T-helper 17 cell (primary cell): Measurements from ENCODE around the gene TFEB. TPM values are rescaled to one million over a fixed set of nuclear protein-coding genes. Genes with fewer than 3 reads are reported as not detected.

ENCODE experiments used
- ATAC-seq: fragments of 150-1000 bp; cut with Tn5 transposase; 2 replicates; pipeline ENCODE4 v1.10.0; 2021; ENCODE audit warnings: mild to moderate bottlenecking, moderate library complexity
- DNase-seq, 3 donors: peaks; one replicate each; pipeline versions ENCODE4 v3.0.0 to v3.0.0-alpha.2; 2020 to 2021
- H3K9me3 ChIP-seq: one replicate; pipeline ENCODE4 v1.7.0; 2013; ENCODE audit warnings: low read length, mild to moderate bottlenecking; ENCODE audit not compliant: control insufficient read depth, poor library complexity, severe bottlenecking
- H3K27ac Mint-ChIP-seq: one replicate; pipeline ENCODE4 v1.8.0; 2022; ENCODE audit warnings: mild to moderate bottlenecking, moderate library complexity, mixed read lengths
- H3K27me3 Mint-ChIP-seq: one replicate; pipeline ENCODE4 v1.8.0; 2022; ENCODE audit warnings: mixed read lengths
- H3K36me3 Mint-ChIP-seq: one replicate; pipeline ENCODE4 v1.8.0; 2022; ENCODE audit warnings: low read depth, mixed read lengths
- H3K4me1 Mint-ChIP-seq: one replicate; pipeline ENCODE4 v1.8.0; 2022; ENCODE audit warnings: mild to moderate bottlenecking, mixed read lengths
- H3K4me3 Mint-ChIP-seq: one replicate; pipeline ENCODE4 v1.8.0; 2022; ENCODE audit warnings: mild to moderate bottlenecking, moderate library complexity, mixed read lengths
- total RNA-seq, 4 donors: library from RNA in 2 of 4; stranded (reverse) in 2 of 4; gene quantifications; one replicate each; pipeline ENCODE4 v1.2.3 and lab custom pipeline; 2022 to 2026

The TFEB gene
- total RNA-seq, 2 donors from 2014 or later, result 17.6 to 18.9 TPM

DNA sequence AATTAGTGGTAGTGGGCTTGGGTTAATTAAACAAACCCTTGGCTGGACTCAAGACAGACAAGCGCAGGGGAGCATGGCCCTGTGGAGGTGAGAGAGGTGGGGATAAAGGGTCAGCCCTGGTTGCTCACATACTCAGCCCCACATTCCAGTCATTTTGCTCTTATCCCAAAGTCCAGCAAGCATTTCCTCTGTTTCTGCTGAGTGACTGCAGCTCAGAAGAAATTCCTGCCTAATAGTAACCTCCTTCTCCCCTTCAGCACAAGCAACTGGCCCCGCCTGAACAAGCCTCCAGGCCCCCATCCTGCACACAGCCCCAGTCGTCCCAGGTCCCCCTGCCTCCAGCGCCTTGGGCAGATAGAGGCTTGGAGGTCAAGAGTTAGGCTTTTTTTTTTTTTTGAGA, 3.6 kb upstream of the TFEB start:
- Mint-ChIP-seq H3K4me1 (peaks cover 6% of the 10 kb centered on the region), H3K4me3 (no peak overlapping the region), H3K27ac (no peak overlapping the region), H3K27me3 (no peaks in the 10 kb centered on the region), H3K36me3 (no peaks in the 10 kb centered on the region)
- no peaks in the 10 kb centered on the region for H3K9me3 ChIP-seq
- DNase-seq (no peak), ATAC-seq (no peak)

- ATAC-seq (no peak), DNase-seq (no peak)
- Mint-ChIP-seq H3K27ac (no peak overlapping the region), H3K4me3 (no peak overlapping the region), H3K36me3 (no peaks in the 10 kb centered on the region), H3K4me1 (peaks cover 13% of the 10 kb centered on the region), H3K27me3 (no peaks in the 10 kb centered on the region)
- H3K9me3 ChIP-seq, result no peaks in the 10 kb centered on the region
Measured at GRCh38 chr6:41737591-41738130, 2.3 kb upstream of the TFEB start.

DNA sequence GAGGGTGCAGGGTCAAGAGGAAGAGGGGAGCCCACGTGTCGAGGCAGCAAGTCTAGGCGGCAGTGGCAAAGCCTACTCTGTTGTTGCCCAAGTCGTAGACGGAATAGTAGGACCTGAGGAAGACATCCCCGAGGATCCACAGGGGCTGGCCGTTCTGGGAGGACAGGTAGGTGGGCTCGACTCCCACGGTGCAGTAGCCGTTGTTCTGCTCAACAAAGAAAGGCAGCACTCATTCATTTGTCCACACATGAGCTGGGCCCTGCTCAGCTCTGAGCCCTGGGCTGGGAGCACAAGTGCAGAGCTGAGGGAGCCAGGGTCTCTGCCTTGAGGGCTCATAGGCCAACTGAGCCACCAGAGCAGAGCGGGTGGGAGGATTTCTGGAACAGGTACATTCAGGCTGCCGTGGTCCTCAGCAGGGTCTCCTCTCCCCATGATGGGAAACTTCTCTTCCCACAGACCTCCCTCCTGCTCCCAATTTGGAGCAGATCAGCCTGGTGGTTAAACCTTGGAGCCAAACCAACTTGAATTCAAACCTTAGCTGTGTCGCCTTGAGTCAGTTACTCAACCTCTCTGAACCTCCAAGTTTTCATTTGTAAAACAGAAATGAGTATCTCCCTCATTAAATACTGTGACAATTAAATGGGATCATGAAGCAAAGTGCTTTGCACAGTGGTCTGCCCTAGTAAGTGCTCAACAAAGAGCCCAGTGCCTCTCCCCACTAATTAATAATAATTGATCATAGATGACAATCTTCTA, 1.6 kb upstream of the TFEB start:
- no peaks in the 10 kb centered on the region for H3K9me3 ChIP-seq
- ATAC-seq (no peak), DNase-seq (no peak)
- Mint-ChIP-seq H3K4me1 (peaks cover 18% of the 10 kb centered on the region), H3K36me3 (no peaks in the 10 kb centered on the region), H3K27ac (no peak overlapping the region), H3K27me3 (no peaks in the 10 kb centered on the region), H3K4me3 (no peak overlapping the region)

GRCh38 chr6:41736186-41736733, 852 bp upstream of the TFEB start:
- no peaks in the 10 kb centered on the region for H3K9me3 ChIP-seq
- no peak for DNase-seq
- ATAC-seq, result no peak
- no peaks in the 10 kb centered on the region for H3K36me3 Mint-ChIP-seq
- no peak overlapping the region for H3K27ac Mint-ChIP-seq
- peaks cover 16% of the 10 kb centered on the region for H3K4me1 Mint-ChIP-seq
- peak overlapping the region; percentile 87 for H3K4me3 Mint-ChIP-seq
- no peaks in the 10 kb centered on the region for H3K27me3 Mint-ChIP-seq

DNA sequence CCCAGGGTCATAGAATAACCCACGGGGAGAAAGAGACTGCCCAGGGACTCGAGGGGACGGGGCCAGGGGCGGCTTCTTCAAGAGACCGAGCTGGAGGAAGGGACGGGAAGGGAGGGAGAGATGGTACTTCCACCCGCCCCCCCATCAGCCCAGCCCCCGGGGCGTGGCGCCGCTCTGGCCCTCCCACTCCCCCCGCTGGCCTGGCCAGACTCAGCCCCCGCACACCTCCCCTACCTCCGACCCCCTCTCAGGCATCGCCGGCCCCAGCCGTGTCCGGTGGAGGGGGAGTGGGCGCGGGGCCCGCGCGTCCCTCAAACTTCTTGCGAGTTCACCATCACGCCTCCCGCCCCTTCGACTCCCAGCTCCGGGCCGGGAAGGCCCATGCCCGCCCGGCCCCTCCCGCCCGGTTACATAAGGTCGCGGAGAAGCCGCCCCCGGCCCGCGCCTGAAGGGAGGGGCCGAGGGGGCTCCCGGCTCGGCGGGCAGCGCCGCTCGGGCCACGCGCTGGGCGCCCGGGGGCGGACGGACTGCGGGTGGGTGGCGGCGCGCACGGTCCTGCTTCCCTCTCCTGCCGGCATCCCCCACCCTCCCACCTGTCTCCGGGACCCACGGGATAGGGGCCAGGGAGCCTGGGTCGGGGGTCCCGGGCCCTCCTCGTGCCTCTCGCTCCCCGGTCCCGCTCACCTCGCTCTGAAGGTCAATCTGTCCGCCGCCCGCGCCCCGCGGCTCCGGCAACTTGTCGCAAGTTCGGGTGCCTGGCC, 562 bp downstream of the TFEB start:
- DNase-seq (peak; percentile 35 to 67 (median 63)), ATAC-seq (peak; percentile 23)
- Mint-ChIP-seq H3K4me3 (peak overlapping the region; percentile 87), H3K27me3 (no peaks in the 10 kb centered on the region), H3K27ac (no peak overlapping the region), H3K4me1 (peaks cover 26% of the 10 kb centered on the region), H3K36me3 (no peaks in the 10 kb centered on the region)
- H3K9me3 ChIP-seq, result no peaks in the 10 kb centered on the region

GRCh38 chr6:41733707-41734665, 1.4 kb downstream of the TFEB start:
- ATAC-seq (peak; percentile 68), DNase-seq (peak; percentile 60 to 73 (median 70))
- H3K4me1 Mint-ChIP-seq, result peaks cover 27% of the 10 kb centered on the region
- no peaks in the 10 kb centered on the region for H3K27me3 Mint-ChIP-seq
- H3K4me3 Mint-ChIP-seq, result peak overlapping the region; percentile 87
- H3K9me3 ChIP-seq, result no peaks in the 10 kb centered on the region
- peak overlapping the region; percentile 92 for H3K27ac Mint-ChIP-seq
- no peaks in the 10 kb centered on the region for H3K36me3 Mint-ChIP-seq

GRCh38 chr6:41733360-41733706, 2.1 kb downstream of the TFEB start:
- peak overlapping the region; percentile 92 for H3K27ac Mint-ChIP-seq
- H3K27me3 Mint-ChIP-seq, result no peaks in the 10 kb centered on the region
- H3K4me1 Mint-ChIP-seq, result peaks cover 28% of the 10 kb centered on the region
- peak overlapping the region; percentile 87 for H3K4me3 Mint-ChIP-seq
- no peak for ATAC-seq
- DNase-seq, result no peak
- no peaks in the 10 kb centered on the region for H3K36me3 Mint-ChIP-seq
- H3K9me3 ChIP-seq, result no peaks in the 10 kb centered on the region

GRCh38 chr6:41732591-41733359, 2.6 kb downstream of the TFEB start:
- Mint-ChIP-seq H3K27ac (peak overlapping the region; percentile 92), H3K27me3 (no peaks in the 10 kb centered on the region), H3K4me1 (peaks cover 32% of the 10 kb centered on the region), H3K36me3 (no peaks in the 10 kb centered on the region), H3K4me3 (peak overlapping the region; percentile 87)
- no peaks in the 10 kb centered on the region for H3K9me3 ChIP-seq
- DNase-seq (peak; percentile 32 to 49 (median 36)), ATAC-seq (peak; percentile 66)

- no peak for DNase-seq
- Mint-ChIP-seq H3K4me1 (peaks cover 33% of the 10 kb centered on the region), H3K36me3 (no peaks in the 10 kb centered on the region), H3K27ac (peak overlapping the region; percentile 92), H3K4me3 (peak overlapping the region; percentile 87), H3K27me3 (no peaks in the 10 kb centered on the region)
- H3K9me3 ChIP-seq, result no peaks in the 10 kb centered on the region
- no peak for ATAC-seq
Measured at GRCh38 chr6:41732149-41732548, 3.3 kb downstream of the TFEB start.

DNA sequence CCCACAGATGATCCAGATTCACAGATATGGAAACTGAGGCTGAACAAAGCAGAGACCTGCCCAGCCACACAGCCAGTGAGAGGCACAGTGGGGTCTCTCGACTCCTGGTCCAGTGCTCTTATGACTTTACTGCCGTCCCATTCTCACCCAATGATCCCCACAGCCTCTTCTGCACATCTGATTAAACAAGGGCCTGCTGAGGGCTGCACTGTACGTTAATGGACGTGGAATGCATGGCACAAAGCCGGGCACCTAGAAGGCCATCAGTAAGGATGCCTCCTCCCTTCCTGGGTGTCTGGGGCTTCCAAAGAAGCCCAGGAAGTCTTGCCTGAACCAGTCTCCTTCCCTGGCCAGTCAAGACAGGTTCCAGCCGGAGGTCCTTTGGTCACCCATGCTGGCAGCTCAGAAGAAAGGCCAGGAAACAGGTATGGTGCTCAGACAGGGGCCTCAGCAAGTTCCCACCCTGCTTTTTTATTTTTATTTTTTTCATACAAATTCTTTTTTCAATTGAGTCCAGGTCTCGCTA, 3.8 kb downstream of the TFEB start:
- Mint-ChIP-seq H3K4me1 (peaks cover 35% of the 10 kb centered on the region), H3K4me3 (no peak overlapping the region), H3K36me3 (no peaks in the 10 kb centered on the region), H3K27me3 (no peaks in the 10 kb centered on the region), H3K27ac (peak overlapping the region; percentile 92)
- DNase-seq (no peak), ATAC-seq (no peak)
- no peaks in the 10 kb centered on the region for H3K9me3 ChIP-seq

DNA sequence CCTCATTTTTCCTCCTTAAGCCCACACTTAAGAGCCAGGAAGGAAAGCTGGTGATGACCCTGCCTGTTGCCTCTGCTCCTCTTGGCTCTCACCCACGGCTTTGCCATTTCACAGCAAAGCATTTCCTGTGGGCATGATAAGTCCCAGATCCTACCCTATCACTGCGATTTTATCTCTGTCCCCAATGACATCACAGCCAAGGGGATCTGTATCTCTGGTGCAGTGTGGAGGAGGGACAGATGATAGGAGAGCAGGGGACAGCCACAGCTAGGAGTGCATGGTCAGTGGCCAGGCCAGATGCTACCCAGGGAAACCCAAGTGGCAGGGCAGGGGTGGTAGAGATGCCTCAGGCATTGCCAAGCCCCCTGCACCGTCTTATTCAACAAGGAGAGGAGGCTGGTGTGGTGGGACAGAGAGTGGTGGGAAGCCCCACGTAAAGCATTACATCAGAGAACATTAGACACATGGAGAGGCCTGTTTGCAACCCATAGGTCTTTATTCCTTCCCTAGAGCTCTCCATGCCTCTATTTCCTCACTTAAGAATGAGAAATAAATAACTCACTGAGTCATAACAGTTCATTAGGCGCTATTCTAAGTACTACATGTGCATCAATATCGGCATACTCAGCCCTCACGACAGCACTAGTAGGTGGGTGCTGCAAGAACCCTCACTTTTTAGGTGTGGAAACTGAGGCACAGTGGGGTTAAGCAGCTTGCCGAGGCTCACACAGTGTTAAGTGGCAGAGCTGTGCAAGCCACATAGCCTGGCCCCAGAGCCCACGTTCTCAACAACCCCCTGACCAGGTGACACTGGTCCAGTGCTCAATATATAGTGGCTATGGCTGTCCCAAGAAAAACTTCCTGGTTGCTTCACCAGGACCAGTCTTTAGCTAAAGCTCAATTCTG, 4.6 kb downstream of the TFEB start:
- Mint-ChIP-seq H3K4me1 (peaks cover 33% of the 10 kb centered on the region), H3K27me3 (no peaks in the 10 kb centered on the region), H3K36me3 (no peaks in the 10 kb centered on the region), H3K27ac (peak overlapping the region; percentile 92), H3K4me3 (peak overlapping the region; percentile 5)
- H3K9me3 ChIP-seq, result no peaks in the 10 kb centered on the region
- ATAC-seq (no peak), DNase-seq (no peak)
